Measurements from ENCODE around the gene NFKB1. TPM values are rescaled to one million over a fixed set of nuclear protein-coding genes. Genes with fewer than 3 reads are reported as not detected.

NFKB1 gene
- total and polyA plus RNA-seq, 2 donors (not counting 1 experiment from before 2014, with no cell fraction given): 32.0 to 88.1 TPM

DNA sequence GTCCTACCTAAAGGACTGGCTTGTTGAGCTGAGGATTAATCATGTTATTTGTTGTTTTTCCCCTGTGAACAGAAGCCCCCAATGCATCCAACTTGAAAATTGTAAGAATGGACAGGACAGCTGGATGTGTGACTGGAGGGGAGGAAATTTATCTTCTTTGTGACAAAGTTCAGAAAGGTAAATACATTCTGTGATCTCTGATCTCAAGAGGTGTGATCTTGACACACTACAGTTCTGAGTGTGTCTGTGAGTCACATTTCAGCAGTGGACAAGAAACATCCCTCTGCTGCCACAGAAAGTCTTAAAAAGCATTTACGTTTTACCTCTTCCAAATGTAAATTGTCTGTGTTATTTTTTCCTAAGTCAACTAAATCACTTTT lies 79.3 kb downstream of the NFKB1 start:
- ChIA-PET POLR2A (no interaction called here), CTCF (interaction anchor here (0.7 kb wide), 2 partner anchors 425 to 427 kb away, joined by 4 to 6 read pairs; no protein-coding TSS in a partner anchor)
- Mint-ChIP-seq H3K27me3 (no peaks in the 10 kb centered on the region), H3K27ac (no peak overlapping the region), H3K9me3 (ENCODE audit: insufficient read depth) (no peaks in the 10 kb centered on the region), H3K4me1 (peaks cover 18% of the 10 kb centered on the region), H3K4me3 (no peak overlapping the region)
- H3K79me2 ChIP-seq (ENCODE audit: control insufficient read depth, insufficient read depth, low read length): peaks cover 3% of the 10 kb centered on the region
- no peak overlapping the region for H3K27ac ChIP-seq (ENCODE audit: low read length in 2 of 2)
- H3K9ac ChIP-seq (ENCODE audit: low read length): no peak overlapping the region
- H3K4me2 ChIP-seq (replicated peaks; ENCODE audit: low read depth, low read length, poor library complexity, severe bottlenecking): no peak overlapping the region
- H4K20me1 ChIP-seq (ENCODE audit: control insufficient read depth, insufficient read depth, low read length, poor library complexity, severe bottlenecking): peaks cover 6% of the 10 kb centered on the region
- intact Hi-C loops (cut with micrococcal nuclease): no loop called here
- no peak for TF ChIP-seq EZH2 (IDR thresholded peaks at IDR 0.05; ENCODE audit: borderline replicate concordance, insufficient read depth, low read depth, low read length, poor library complexity, severe bottlenecking)
- TF ChIP-seq, protein P1, sequence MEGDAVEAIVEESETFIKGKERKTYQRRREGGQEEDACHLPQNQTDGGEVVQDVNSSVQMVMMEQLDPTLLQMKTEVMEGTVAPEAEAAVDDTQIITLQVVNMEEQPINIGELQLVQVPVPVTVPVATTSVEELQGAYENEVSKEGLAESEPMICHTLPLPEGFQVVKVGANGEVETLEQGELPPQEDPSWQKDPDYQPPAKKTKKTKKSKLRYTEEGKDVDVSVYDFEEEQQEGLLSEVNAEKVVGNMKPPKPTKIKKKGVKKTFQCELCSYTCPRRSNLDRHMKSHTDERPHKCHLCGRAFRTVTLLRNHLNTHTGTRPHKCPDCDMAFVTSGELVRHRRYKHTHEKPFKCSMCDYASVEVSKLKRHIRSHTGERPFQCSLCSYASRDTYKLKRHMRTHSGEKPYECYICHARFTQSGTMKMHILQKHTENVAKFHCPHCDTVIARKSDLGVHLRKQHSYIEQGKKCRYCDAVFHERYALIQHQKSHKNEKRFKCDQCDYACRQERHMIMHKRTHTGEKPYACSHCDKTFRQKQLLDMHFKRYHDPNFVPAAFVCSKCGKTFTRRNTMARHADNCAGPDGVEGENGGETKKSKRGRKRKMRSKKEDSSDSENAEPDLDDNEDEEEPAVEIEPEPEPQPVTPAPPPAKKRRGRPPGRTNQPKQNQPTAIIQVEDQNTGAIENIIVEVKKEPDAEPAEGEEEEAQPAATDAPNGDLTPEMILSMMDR (IDR thresholded peaks at IDR 0.05): no peak
- peaks cover 3 to 83% of the 10 kb centered on the region in 2 experiments for H3K36me3 ChIP-seq (replicated peaks in 1 of 2; ENCODE audit: control extremely low read depth in 1 of 2, control insufficient read depth in 1 of 2, extremely low read depth in 1 of 2, insufficient read depth in 2 of 2, low read length in 1 of 2)
- H3K4me1 ChIP-seq (ENCODE audit: control insufficient read depth in 2 of 2, insufficient read depth in 2 of 2, low read length in 2 of 2): no peaks in the 10 kb centered on the region
- H3K9me3 ChIP-seq (ENCODE audit: control extremely low read depth in 1 of 3, control insufficient read depth in 2 of 3, insufficient read depth in 1 of 3, low read length in 2 of 3): no peaks in the 10 kb centered on the region
- no peak overlapping the region for H2AFZ ChIP-seq (ENCODE audit: insufficient read depth, low read depth, low read length, poor library complexity, severe bottlenecking)
- ATAC-seq (ENCODE audit: low read depth) (no peak), DNase-seq (no peak)
- H3K4me3 ChIP-seq (ENCODE audit: control extremely low read depth in 1 of 5, extremely low read depth in 1 of 5, insufficient read depth in 1 of 5, low read depth in 2 of 5, low read length in 4 of 5): no peak overlapping the region
- H3K27me3 ChIP-seq (replicated peaks in 1 of 4; ENCODE audit: control extremely low read depth in 1 of 4, control insufficient read depth in 3 of 4, insufficient read depth in 4 of 4, low read length in 3 of 4): no peaks in the 10 kb centered on the region
- no CpG with 5 or more reads among the region's 1 CpG for WGBS (ENCODE audit: insufficient coverage)

DNA sequence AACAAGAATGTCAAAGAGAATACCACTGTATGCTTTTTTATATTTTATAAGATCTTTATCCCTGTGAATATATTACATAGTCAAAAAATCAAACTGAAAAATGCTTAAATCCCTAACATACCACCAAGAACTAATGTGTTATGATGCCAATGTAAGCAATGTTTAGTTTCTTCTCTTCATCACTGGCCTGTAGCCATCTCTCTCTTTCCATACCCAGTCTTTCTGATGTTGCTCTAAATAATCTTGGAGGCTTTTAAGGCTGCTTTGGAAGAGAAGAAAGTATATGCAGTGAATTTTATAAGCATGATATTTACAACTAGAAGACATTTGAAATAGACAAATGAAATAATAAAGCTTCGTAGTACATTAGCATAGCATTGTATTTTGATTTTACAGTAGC lies 82.9 kb downstream of the NFKB1 start:
- Mint-ChIP-seq H3K9me3 (ENCODE audit: insufficient read depth) (no peaks in the 10 kb centered on the region), H3K4me3 (no peak overlapping the region), H3K27me3 (no peaks in the 10 kb centered on the region), H3K27ac (no peak overlapping the region), H3K4me1 (peaks cover 16% of the 10 kb centered on the region)
- TF ChIP-seq, protein P1 (IDR thresholded peaks at IDR 0.05): no peak
- no peak for TF ChIP-seq EZH2 (IDR thresholded peaks at IDR 0.05; ENCODE audit: borderline replicate concordance, insufficient read depth, low read depth, low read length, poor library complexity, severe bottlenecking)
- ChIA-PET POLR2A (no interaction called here), CTCF (interaction anchor here (0.7 kb wide), 1 partner anchor 22 kb away, joined by 3 read pairs; no protein-coding TSS in a partner anchor)
- H3K4me2 ChIP-seq (replicated peaks; ENCODE audit: low read depth, low read length, poor library complexity, severe bottlenecking): no peak overlapping the region
- ATAC-seq (ENCODE audit: low read depth): no peak
- no peaks in the 10 kb centered on the region for H3K79me2 ChIP-seq (ENCODE audit: control insufficient read depth, insufficient read depth, low read length)
- peaks cover 0 to 2% of the 10 kb centered on the region in 2 donors for H3K4me1 ChIP-seq (ENCODE audit: control insufficient read depth in 2 of 2, insufficient read depth in 2 of 2, low read length in 2 of 2)
- H3K27me3 ChIP-seq (replicated peaks in 1 of 4; ENCODE audit: control extremely low read depth in 1 of 4, control insufficient read depth in 3 of 4, insufficient read depth in 4 of 4, low read length in 3 of 4): no peaks in the 10 kb centered on the region
- no peak overlapping the region for H3K4me3 ChIP-seq (ENCODE audit: control extremely low read depth in 1 of 5, extremely low read depth in 1 of 5, insufficient read depth in 1 of 5, low read depth in 2 of 5, low read length in 4 of 5)
- no peak overlapping the region for H3K27ac ChIP-seq (ENCODE audit: low read length in 2 of 2)
- WGBS (ENCODE audit: insufficient coverage): no CpG with 5 or more reads among the region's 1 CpG
- no peak overlapping the region for H3K9ac ChIP-seq (ENCODE audit: low read length)
- intact Hi-C loops (cut with micrococcal nuclease): no loop called here
- no peaks in the 10 kb centered on the region for H3K9me3 ChIP-seq (ENCODE audit: control extremely low read depth in 1 of 3, control insufficient read depth in 2 of 3, insufficient read depth in 1 of 3, low read length in 2 of 3)
- H4K20me1 ChIP-seq (ENCODE audit: control insufficient read depth, insufficient read depth, low read length, poor library complexity, severe bottlenecking): no peaks in the 10 kb centered on the region
- no peak for DNase-seq
- peaks cover 16 to 89% of the 10 kb centered on the region in 2 experiments for H3K36me3 ChIP-seq (replicated peaks in 1 of 2; ENCODE audit: control extremely low read depth in 1 of 2, control insufficient read depth in 1 of 2, extremely low read depth in 1 of 2, insufficient read depth in 2 of 2, low read length in 1 of 2)
- no peak overlapping the region for H2AFZ ChIP-seq (ENCODE audit: insufficient read depth, low read depth, low read length, poor library complexity, severe bottlenecking)

Measured in B cell (primary cell).